ENCODE data around the gene CCDC136.

CCDC136 gene

GRCh38 chr7:128841921-128842673, 50.3 kb downstream of the CCDC136 start:
- no peaks in the 10 kb centered on the region for H3F3A ChIP-seq (ENCODE audit: low read depth)
- H4K20me1 ChIP-seq (ENCODE audit: insufficient read depth, low read length, poor library complexity, severe bottlenecking): no peaks in the 10 kb centered on the region
- H3K9ac ChIP-seq (ENCODE audit: low read depth, low read length, poor library complexity, severe bottlenecking): peak overlapping the region; percentile 49
- no peaks in the 10 kb centered on the region for H3K79me2 ChIP-seq (ENCODE audit: insufficient read depth, low read length)
- no peaks in the 10 kb centered on the region for H3K9me2 ChIP-seq (replicated peaks; ENCODE audit: low read depth, low read length)
- H3K4me3 ChIP-seq (ENCODE audit: low read length, poor library complexity, severe bottlenecking): no peak overlapping the region
- H3K9me3 ChIP-seq (ENCODE audit: insufficient read depth, low read depth, low read length): no peaks in the 10 kb centered on the region
- H3K4me1 ChIP-seq (ENCODE audit: insufficient read depth, low read length, poor library complexity, severe bottlenecking): peaks cover 7% of the 10 kb centered on the region
- H3K27me3 ChIP-seq (ENCODE audit: insufficient read depth, low read length, poor library complexity, severe bottlenecking): no peaks in the 10 kb centered on the region
- peak overlapping the region; percentile 41 for H3K4me2 ChIP-seq (ENCODE audit: low read depth, low read length, poor library complexity, severe bottlenecking)
- no peaks in the 10 kb centered on the region for H3K36me3 ChIP-seq (ENCODE audit: insufficient read depth, low read length)
- TF ChIP-seq EZH2phosphoT487 (IDR thresholded peaks at IDR 0.05; ENCODE audit: borderline replicate concordance): no peak
- peak; percentile 92 for TF ChIP-seq CTCF (conservative IDR thresholded peaks at IDR 0.05; ENCODE audit: low read length)
- H2AFZ ChIP-seq (ENCODE audit: low read length): peak overlapping the region; percentile 88

GRCh38 chr7:128842674-128843641, 51.2 kb downstream of the CCDC136 start:
- Histone ChIP-seq H3K27me3 (ENCODE audit: insufficient read depth, low read length, poor library complexity, severe bottlenecking) (no peaks in the 10 kb centered on the region), H4K20me1 (ENCODE audit: insufficient read depth, low read length, poor library complexity, severe bottlenecking) (no peaks in the 10 kb centered on the region), H3K79me2 (ENCODE audit: insufficient read depth, low read length) (no peaks in the 10 kb centered on the region), H3K9me2 (replicated peaks; ENCODE audit: low read depth, low read length) (no peaks in the 10 kb centered on the region), H3K4me2 (ENCODE audit: low read depth, low read length, poor library complexity, severe bottlenecking) (no peak overlapping the region), H2AFZ (ENCODE audit: low read length) (no peak overlapping the region), H3K9me3 (ENCODE audit: insufficient read depth, low read depth, low read length) (no peaks in the 10 kb centered on the region), H3F3A (ENCODE audit: low read depth) (no peaks in the 10 kb centered on the region), H3K4me3 (ENCODE audit: low read length, poor library complexity, severe bottlenecking) (no peak overlapping the region), H3K4me1 (ENCODE audit: insufficient read depth, low read length, poor library complexity, severe bottlenecking) (peaks cover 7% of the 10 kb centered on the region), H3K36me3 (ENCODE audit: insufficient read depth, low read length) (no peaks in the 10 kb centered on the region), H3K9ac (ENCODE audit: low read depth, low read length, poor library complexity, severe bottlenecking) (no peak overlapping the region)
- TF ChIP-seq CTCF (conservative IDR thresholded peaks at IDR 0.05; ENCODE audit: low read length) (no peak), EZH2phosphoT487 (IDR thresholded peaks at IDR 0.05; ENCODE audit: borderline replicate concordance) (no peak)

DNA sequence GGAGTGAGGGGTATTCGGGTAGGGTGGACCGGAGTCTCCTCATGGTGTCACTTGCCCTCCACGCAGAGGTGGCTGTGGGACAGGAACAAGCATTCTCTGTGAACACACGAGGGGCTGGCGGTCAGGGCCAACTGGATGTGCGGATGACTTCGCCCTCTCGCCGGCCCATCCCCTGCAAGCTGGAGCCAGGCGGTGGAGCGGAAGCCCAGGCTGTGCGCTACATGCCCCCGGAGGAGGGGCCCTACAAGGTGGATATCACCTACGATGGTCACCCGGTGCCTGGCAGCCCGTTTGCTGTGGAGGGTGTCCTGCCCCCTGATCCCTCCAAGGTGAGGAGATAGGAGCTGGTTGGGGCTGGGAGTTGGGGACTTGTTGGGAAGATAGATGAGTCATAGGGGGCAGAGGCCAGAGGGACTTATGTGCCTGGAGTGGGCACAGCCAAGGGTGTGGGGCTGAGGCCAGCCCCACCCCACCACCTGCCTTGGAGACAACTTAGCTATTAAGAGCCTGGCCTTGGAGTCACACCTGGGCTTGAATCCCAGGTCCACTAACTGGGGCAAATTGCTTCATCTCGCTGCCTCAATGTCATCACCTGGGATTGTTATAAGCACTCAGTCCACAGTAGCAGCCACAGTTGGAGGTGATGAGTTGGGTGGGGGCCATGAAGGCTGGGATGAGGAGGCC, 52.3 kb downstream of the CCDC136 start:
- Histone ChIP-seq H3K9me3 (ENCODE audit: insufficient read depth, low read depth, low read length) (no peaks in the 10 kb centered on the region), H3K36me3 (ENCODE audit: insufficient read depth, low read length) (no peaks in the 10 kb centered on the region)

More for the DNA sequence above, 52.3 kb downstream of the CCDC136 start:
- no peaks in the 10 kb centered on the region for H3K79me2 ChIP-seq (ENCODE audit: insufficient read depth, low read length)
- no peak overlapping the region for H2AFZ ChIP-seq (ENCODE audit: low read length)
- H3K9me2 ChIP-seq (replicated peaks; ENCODE audit: low read depth, low read length): no peaks in the 10 kb centered on the region
- TF ChIP-seq CTCF (conservative IDR thresholded peaks at IDR 0.05; ENCODE audit: low read length): no peak
- TF ChIP-seq EZH2phosphoT487 (IDR thresholded peaks at IDR 0.05; ENCODE audit: borderline replicate concordance): no peak
- H3K4me3 ChIP-seq (ENCODE audit: low read length, poor library complexity, severe bottlenecking): no peak overlapping the region
- no peaks in the 10 kb centered on the region for H4K20me1 ChIP-seq (ENCODE audit: insufficient read depth, low read length, poor library complexity, severe bottlenecking)
- H3K4me1 ChIP-seq (ENCODE audit: insufficient read depth, low read length, poor library complexity, severe bottlenecking): peaks cover 7% of the 10 kb centered on the region
- H3K27me3 ChIP-seq (ENCODE audit: insufficient read depth, low read length, poor library complexity, severe bottlenecking): no peaks in the 10 kb centered on the region
- no peak overlapping the region for H3K9ac ChIP-seq (ENCODE audit: low read depth, low read length, poor library complexity, severe bottlenecking)
- no peak overlapping the region for H3K4me2 ChIP-seq (ENCODE audit: low read depth, low read length, poor library complexity, severe bottlenecking)
- no peaks in the 10 kb centered on the region for H3F3A ChIP-seq (ENCODE audit: low read depth)

Measured in Loucy (cell line).